CD4-positive, alpha-beta T cell treated with Interleukin-10 for 1 hour (primary cell): ENCODE measurements around the gene MS4A6A.

Experiments used
- DNase-seq: peaks from one replicate; pipeline ENCODE4 v3.0.0-alpha.2; 2020

MS4A6A gene

DNA sequence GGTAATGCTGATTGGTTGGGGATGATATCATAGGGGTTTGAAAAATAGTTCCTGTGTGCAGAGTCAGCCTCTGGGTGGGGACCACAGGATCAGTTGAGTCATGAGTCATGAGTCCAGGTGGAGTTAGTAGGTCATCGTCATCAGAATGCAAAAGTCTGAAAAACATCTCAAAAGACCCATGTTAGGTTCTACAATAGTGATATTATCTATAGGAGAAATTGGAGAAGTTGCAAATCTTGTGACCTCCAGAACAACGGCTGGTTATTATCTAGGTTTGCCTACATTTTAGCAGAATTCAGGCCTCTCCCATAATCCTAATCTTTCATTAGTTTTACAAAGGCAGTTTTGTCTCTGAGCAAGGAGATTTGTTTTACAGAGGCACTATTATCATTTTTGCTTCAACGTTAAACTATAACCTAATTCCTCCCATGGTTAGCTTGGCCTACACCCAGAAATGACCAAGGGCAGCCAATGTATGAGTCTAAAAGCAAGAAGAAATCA, 55.5 kb downstream of the MS4A6A start:
- no peak for DNase-seq

DNA sequence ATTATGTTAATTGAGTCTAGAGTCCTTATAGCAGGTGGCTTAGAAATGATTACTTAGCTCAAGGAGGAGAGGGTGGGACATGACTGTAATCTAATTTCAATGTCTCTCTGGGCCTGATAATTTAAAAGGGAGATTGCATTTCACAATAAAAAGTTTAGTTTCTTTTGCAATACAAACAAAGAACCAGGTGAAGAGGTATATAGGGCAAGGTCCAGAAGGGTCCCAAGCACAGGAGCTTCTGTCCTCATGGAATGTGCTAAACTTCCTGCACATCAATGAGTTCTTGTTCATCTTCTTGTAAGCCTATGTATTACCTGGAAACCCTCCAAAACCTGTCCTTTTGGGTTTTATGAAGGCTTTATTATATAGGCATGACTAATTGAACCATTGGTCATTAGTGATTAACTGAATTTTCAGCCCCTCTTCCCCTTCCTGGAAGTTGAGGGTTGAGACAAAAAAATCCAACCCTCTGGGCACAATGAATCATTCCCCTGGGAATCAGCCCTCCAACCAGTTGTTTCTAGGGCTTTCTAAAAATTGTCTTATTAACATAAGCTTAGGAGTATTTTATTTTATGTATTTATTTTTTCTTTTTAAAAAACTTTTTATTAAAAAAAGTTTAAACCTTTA, 56.8 kb downstream of the MS4A6A start:
- DNase-seq: no peak

DNA sequence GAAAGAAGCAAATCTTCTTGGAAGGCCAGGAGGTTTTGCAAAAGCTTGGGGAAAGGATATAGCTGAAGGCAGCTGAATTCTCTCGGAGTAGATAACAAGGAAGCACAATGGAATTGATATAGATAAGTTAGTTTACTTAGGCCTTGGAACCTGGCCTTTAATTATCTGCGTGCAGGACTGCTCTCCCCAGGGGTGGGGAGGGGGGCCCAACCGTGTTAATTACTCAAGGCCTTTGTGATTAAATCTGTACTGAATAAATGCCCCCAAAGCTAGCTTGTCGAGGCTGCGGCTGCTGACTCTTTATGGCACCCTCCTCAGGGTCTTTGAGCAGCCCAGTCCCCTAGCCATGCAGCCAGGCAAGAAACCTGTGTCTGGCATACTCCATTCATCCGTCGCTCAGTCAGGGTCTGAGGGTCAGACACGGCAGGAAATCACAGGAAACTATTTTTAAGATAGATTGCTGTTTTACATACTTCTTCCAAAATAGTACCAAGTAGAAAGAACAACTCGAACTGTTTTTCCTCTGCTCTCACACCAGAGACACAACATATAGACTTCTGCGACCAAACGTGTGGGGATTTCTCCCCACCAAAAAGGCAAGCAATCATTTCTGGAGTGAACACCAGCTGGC, 58.0 kb downstream of the MS4A6A start:
- no peak for DNase-seq
